ENCODE results near the gene SLC37A3. TPM values are rescaled to one million over a fixed set of nuclear protein-coding genes. Genes with fewer than 3 reads are reported as not detected.
"Not testable (repeated sequence)": the region's sequence is repeated elsewhere in the genome, so short reads cannot be mapped to it uniquely, and the experiment has no call there.

SLC37A3 gene
- total RNA-seq, 6 experiments from 2014 or later = 9.5 to 22.2 (median 13.6) TPM

GRCh38 chr7:140348161-140348849, 50.0 kb downstream of the SLC37A3 start:
- TF ChIP-seq POLR2A (IDR thresholded peaks at IDR 0.05) (no peak), CTCF (IDR thresholded peaks at IDR 0.05) (no peak)
- H3K36me3 ChIP-seq = peaks cover 0 to 24% (median 5%) of the 10 kb centered on the region in 4 donors
- WGBS (ENCODE audit: insufficient coverage, low coverage, low lambda C conversion rate, missing lambda C conversion rate) = 89% methylated on average over 12 of the region's 13 CpGs
- intact Hi-C loops (cut with DNase I) = no loop called here
- no peak for DNase-seq
- H3K4me3 ChIP-seq = no peak overlapping the region
- no peak overlapping the region for H3K27ac ChIP-seq
- H3K4me1 ChIP-seq = no peaks in the 10 kb centered on the region
- ATAC-seq = no peak
- H3K27me3 ChIP-seq = no peaks in the 10 kb centered on the region
- no peaks in the 10 kb centered on the region for H3K9me3 ChIP-seq

- H3K4me3 ChIP-seq = no peak overlapping the region
- TF ChIP-seq POLR2A (IDR thresholded peaks at IDR 0.05) (no peak), CTCF (IDR thresholded peaks at IDR 0.05) (no peak)
- peaks cover 0 to 24% (median 5%) of the 10 kb centered on the region in 4 donors for H3K36me3 ChIP-seq
- no peaks in the 10 kb centered on the region for H3K4me1 ChIP-seq
- no peaks in the 10 kb centered on the region for H3K27me3 ChIP-seq
- intact Hi-C loops (cut with DNase I) = no loop called here
- H3K27ac ChIP-seq = no peak overlapping the region
- DNase-seq (no peak), ATAC-seq (no peak)
- 50% methylated on average over 2 of the region's 5 CpGs for WGBS (ENCODE audit: insufficient coverage, low coverage, low lambda C conversion rate, missing lambda C conversion rate)
- no peaks in the 10 kb centered on the region for H3K9me3 ChIP-seq
These were observed 51.1 kb downstream of the SLC37A3 start for GRCh38 chr7:140347218-140347617.

- H3K27me3 ChIP-seq = no peaks in the 10 kb centered on the region
- no peak for DNase-seq
- H3K27ac ChIP-seq = no peak overlapping the region
- intact Hi-C loops (cut with DNase I) = no loop called here
- WGBS (ENCODE audit: insufficient coverage, low coverage, low lambda C conversion rate, missing lambda C conversion rate) = 84% methylated on average over 3 of the region's 3 CpGs
- H3K36me3 ChIP-seq = peaks cover 0 to 11% (median 3%) of the 10 kb centered on the region in 4 donors
- ATAC-seq = no peak
- no peak for TF ChIP-seq POLR2A (IDR thresholded peaks at IDR 0.05)
- no peak for TF ChIP-seq CTCF (IDR thresholded peaks at IDR 0.05)
- no peak overlapping the region for H3K4me3 ChIP-seq
- no peaks in the 10 kb centered on the region for H3K4me1 ChIP-seq
- no peaks in the 10 kb centered on the region for H3K9me3 ChIP-seq
These were observed 52.9 kb downstream of the SLC37A3 start for GRCh38 chr7:140345426-140345825.

GRCh38 chr7:140342727-140343514, 55.4 kb downstream of the SLC37A3 start:
- Histone ChIP-seq H3K9me3 (no peaks in the 10 kb centered on the region), H3K36me3 (peaks cover 0 to 6% (median 3%) of the 10 kb centered on the region in 4 donors), H3K27ac (no peak overlapping the region), H3K4me1 (no peaks in the 10 kb centered on the region), H3K4me3 (no peak overlapping the region), H3K27me3 (no peaks in the 10 kb centered on the region)
- ATAC-seq = peak; percentile 69 to 93 (median 90)
- intact Hi-C loops (cut with DNase I) = no loop called here
- TF ChIP-seq CTCF (IDR thresholded peaks at IDR 0.05) = peak; percentile 19 to 47 (median 38)
- no peak for TF ChIP-seq POLR2A (IDR thresholded peaks at IDR 0.05)
- DNase-seq = peak in 2 of 3 donors; percentile 28 to 51
- WGBS (ENCODE audit: insufficient coverage, low coverage, low lambda C conversion rate, missing lambda C conversion rate) = 71% methylated on average over 9 of the region's 13 CpGs

GRCh38 chr7:140338959-140339358, 59.4 kb downstream of the SLC37A3 start:
- WGBS (ENCODE audit: insufficient coverage, low coverage, low lambda C conversion rate, missing lambda C conversion rate) = 100% methylated on average over 1 of the region's 1 CpG
- H3K4me3 ChIP-seq; DNase-seq; H3K9me3 ChIP-seq; H3K27me3 ChIP-seq; H3K36me3 ChIP-seq; intact Hi-C loops (cut with DNase I); H3K27ac ChIP-seq; H3K4me1 ChIP-seq; ATAC-seq: not testable (repeated sequence)
